GM12864 (cell line): Measurements from ENCODE around the gene FLRT2.

ENCODE experiments used
- DNase-seq: peaks from one replicate; pipeline ENCODE4 v3.0.0-alpha.2; 2011; ENCODE audit warnings: low read depth
- H3K4me3 ChIP-seq: 2 replicates; pipeline ENCODE4 v1.5.1; 2011; ENCODE audit warnings: mild to moderate bottlenecking, low read depth, low read length, control low read depth
- CTCF ChIP-seq: IDR thresholded peaks from 2 replicates; pipeline ENCODE4 v1.5.1; 2011; ENCODE audit warnings: low read depth, mild to moderate bottlenecking, moderate library complexity, low read length, control low read depth, inconsistent platforms; ENCODE audit errors: missing control alignments

The FLRT2 gene

GRCh38 chr14:85578357-85578756 lies 48.4 kb downstream of the FLRT2 start:
- no peak for DNase-seq
- no peak for TF ChIP-seq CTCF
- H3K4me3 ChIP-seq, result no peak overlapping the region

GRCh38 chr14:85578930-85579329 lies 49.0 kb downstream of the FLRT2 start:
- TF ChIP-seq CTCF, result no peak
- H3K4me3 ChIP-seq, result no peak overlapping the region
- no peak for DNase-seq

DNA sequence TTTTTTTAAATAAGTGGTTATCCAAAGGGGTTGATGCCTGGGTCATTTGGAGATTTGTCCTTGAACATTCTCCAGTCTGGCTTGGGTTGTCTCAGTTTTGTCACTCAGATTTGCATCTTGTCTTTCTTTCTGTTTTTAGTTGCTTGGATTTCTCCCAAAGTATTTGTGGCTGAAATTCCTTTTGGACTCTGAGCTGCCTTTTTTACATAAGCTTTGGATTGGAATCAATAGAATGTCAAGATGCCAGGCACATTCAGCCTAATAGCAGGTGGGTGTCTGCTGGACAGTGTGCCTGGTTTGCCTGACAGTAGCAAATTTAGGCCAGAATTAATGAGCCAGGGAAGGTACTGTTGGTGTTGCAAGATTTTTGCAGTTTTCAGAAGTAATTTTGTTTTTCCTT lies 50.0 kb downstream of the FLRT2 start:
- H3K4me3 ChIP-seq, result no peak overlapping the region
- no peak for DNase-seq
- no peak for TF ChIP-seq CTCF

DNA sequence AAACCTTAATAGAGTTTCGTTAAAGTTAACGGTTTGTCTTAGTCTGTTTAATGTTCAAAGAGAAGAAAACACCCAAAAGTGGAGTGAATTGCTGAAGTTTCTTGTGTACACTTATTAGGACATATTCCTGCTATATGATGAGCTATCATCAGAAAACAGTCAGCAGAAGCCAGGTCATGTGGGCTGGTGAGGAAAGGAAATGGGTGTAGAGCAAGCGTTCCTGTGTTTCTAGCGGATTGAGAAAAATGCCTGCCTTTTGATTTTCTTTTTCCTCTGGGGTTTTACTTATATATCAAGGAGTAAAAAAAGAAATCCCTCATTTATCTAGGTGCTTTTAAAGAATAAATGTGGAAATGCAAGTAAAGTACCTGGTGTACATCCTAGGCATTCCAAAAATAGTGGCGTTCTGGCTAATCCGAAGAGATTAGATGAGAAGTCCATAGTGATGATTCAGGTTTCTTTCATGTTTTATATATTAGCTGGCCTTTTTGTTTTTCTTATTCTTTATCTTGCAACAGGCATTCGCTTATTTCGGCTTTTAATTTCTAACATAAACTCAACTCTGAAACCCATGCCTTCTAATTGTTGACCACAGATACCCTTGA lies 50.7 kb downstream of the FLRT2 start:
- DNase-seq, result no peak
- no peak overlapping the region for H3K4me3 ChIP-seq
- no peak for TF ChIP-seq CTCF

DNA sequence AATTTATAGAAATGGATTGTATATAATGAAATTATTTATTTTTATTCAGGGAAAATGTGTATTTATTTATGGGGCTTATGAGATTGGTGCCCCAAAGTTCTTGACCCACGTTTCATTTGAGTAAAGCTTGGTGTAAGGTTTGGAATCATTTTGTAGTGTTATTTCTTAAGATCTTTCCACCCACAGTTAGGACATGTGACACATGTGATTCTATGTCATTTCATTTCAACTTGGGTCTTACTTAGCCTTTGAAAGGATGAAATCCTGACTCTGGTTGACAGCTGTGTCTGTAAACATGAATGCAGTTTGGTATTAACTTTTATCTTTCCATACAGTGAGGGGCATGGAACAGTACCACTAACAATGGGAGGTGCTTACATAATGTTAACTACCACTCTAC lies 51.7 kb downstream of the FLRT2 start:
- H3K4me3 ChIP-seq, result no peak overlapping the region
- no peak for TF ChIP-seq CTCF
- no peak for DNase-seq

DNA sequence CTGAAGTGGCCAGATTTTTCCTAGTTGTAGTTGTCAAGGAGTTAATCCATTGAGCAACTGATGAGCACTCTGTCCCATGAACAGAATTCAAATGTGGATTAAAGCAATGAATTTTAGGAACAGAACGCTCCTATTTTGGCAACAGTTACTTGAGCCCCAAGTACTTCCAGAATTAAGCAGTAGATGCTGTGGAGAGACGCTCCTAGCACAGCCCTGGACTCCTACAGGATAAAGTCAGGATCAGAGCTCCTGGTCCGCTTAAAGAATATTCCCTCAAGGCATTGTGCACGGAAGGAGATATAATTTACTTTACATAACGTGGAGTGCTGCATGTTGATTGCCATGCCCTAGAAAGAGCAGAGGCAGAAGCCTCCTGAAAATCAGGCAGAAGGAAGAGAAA lies 53.4 kb downstream of the FLRT2 start:
- H3K4me3 ChIP-seq, result no peak overlapping the region
- DNase-seq, result no peak
- no peak for TF ChIP-seq CTCF

GRCh38 chr14:85584481-85584880 lies 54.5 kb downstream of the FLRT2 start:
- H3K4me3 ChIP-seq, result no peak overlapping the region
- no peak for DNase-seq
- no peak for TF ChIP-seq CTCF
